HepG2 (cell line): ENCODE results near the gene SKIDA1. TPM values are rescaled to one million over a fixed set of nuclear protein-coding genes. Genes with fewer than 3 reads are reported as not detected.

Source experiments
- ATF2 ChIP-seq: sonication (generic); formaldehyde crosslinking; IDR thresholded peaks from 2 replicates; pipeline ENCODE4 v1.4.0; 2020; ENCODE audit warnings: missing genetic modification reagents
- EEA1 ChIP-seq: sonication (generic); formaldehyde crosslinking; IDR thresholded peaks from 2 replicates; pipeline ENCODE4 v1.5.1; 2020; ENCODE audit warnings: mild to moderate bottlenecking, missing genetic modification reagents, borderline replicate concordance
- EP300 ChIP-seq, 3 experiments: sonication (generic) in 1 of 3; formaldehyde crosslinking in 1 of 3; IDR thresholded peaks; 2 replicates each; pipeline versions ENCODE4 v1.5.1 to v1.6.1; 2011 to 2020; ENCODE audit warnings: low read depth in 2 of 3, low read length in 2 of 3, borderline replicate concordance in 1 of 3, improper control_type of control experiment in 1 of 3, mild to moderate bottlenecking in 1 of 3, missing genetic modification reagents in 1 of 3, moderate library complexity in 1 of 3
- FIP1L1 ChIP-seq: fragments of 200-400 bp; formaldehyde crosslinking; IDR thresholded peaks from 2 replicates; pipeline ENCODE4 v1.6.1; 2018; ENCODE audit warnings: low read depth, mild to moderate bottlenecking, low read length, moderate library complexity, borderline replicate concordance; ENCODE audit not compliant: insufficient read depth
- FOXP1 ChIP-seq, 2 experiments: fragments of 450-650 bp in 1 of 2; IDR thresholded peaks; 2 replicates each; pipeline ENCODE4 v1.6.1; 2017 to 2018; ENCODE audit warnings: antibody characterized with exemption in 1 of 2
- HDAC2 ChIP-seq: sonication (generic); formaldehyde crosslinking; IDR thresholded peaks from 2 replicates; pipeline ENCODE4 v1.4.0; 2020; ENCODE audit warnings: missing genetic modification reagents
- HOXA3 ChIP-seq: sonication (generic); formaldehyde crosslinking; IDR thresholded peaks from 2 replicates; pipeline ENCODE4 v1.5.0; 2020; ENCODE audit warnings: missing genetic modification reagents
- IKZF4 ChIP-seq: sonication (generic); formaldehyde crosslinking; IDR thresholded peaks from 2 replicates; pipeline ENCODE4 v1.5.1; 2020; ENCODE audit warnings: borderline replicate concordance, mild to moderate bottlenecking, low read depth, missing genetic modification reagents; ENCODE audit errors: not compliant biosample characterization
- LCORL ChIP-seq, 2 experiments: fragments of 450-650 bp in 1 of 2; sonication (generic) in 1 of 2; formaldehyde crosslinking in 1 of 2; IDR thresholded peaks; 2 replicates each; pipeline versions ENCODE4 v1.5.0 to v1.6.1; 2017 to 2020; ENCODE audit warnings: antibody characterized with exemption in 1 of 2, missing genetic modification reagents in 1 of 2
- PHF8 ChIP-seq: sonication (generic); formaldehyde crosslinking; IDR thresholded peaks from 2 replicates; pipeline ENCODE4 v1.5.0; 2020; ENCODE audit warnings: missing genetic modification reagents
- SAP130 ChIP-seq: IDR thresholded peaks from 2 replicates; pipeline ENCODE4 v1.6.1; 2016; ENCODE audit warnings: low read depth
- SIN3A ChIP-seq: IDR thresholded peaks from 2 replicates; pipeline ENCODE4 v1.6.1; 2011; ENCODE audit warnings: low read depth, mild to moderate bottlenecking, control low read depth, low read length, borderline replicate concordance
- SIN3B ChIP-seq: fragments of 150-350 bp; IDR thresholded peaks from 2 replicates; pipeline ENCODE4 v1.6.1; 2014; ENCODE audit warnings: low read length
- U2AF2 ChIP-seq: fragments of 200-400 bp; formaldehyde crosslinking; IDR thresholded peaks from 2 replicates; pipeline ENCODE4 v1.6.1; 2017; ENCODE audit warnings: low read depth, mild to moderate bottlenecking, low read length
- ZBED4 ChIP-seq: sonication (generic); formaldehyde crosslinking; IDR thresholded peaks from 2 replicates; pipeline ENCODE4 v1.4.0; 2020; ENCODE audit warnings: missing genetic modification reagents, borderline replicate concordance
- ZNF576 ChIP-seq: sonication (generic); formaldehyde crosslinking; IDR thresholded peaks from 2 replicates; pipeline ENCODE4 v1.4.0; 2020; ENCODE audit warnings: mild to moderate bottlenecking, missing genetic modification reagents
- ZNF761 ChIP-seq: sonication (generic); formaldehyde crosslinking; conservative IDR thresholded peaks from 2 replicates; pipeline ENCODE4 v1.4.0; 2020; ENCODE audit warnings: mild to moderate bottlenecking, missing genetic modification reagents
- ZNF850 ChIP-seq: sonication (generic); formaldehyde crosslinking; conservative IDR thresholded peaks from 2 replicates; pipeline ENCODE4 v1.9.0; 2021; ENCODE audit warnings: mild to moderate bottlenecking, missing genetic modification reagents
- polyA plus RNA-seq, 8 experiments: library from polyadenylated mRNA; depleted of rRNA in 3 of 8; stranded (reverse) in 7 of 8; unstranded in 1 of 8; fragments of >200 nt; fragmentation: Illumina TruSeq in 4 of 8; extraction: Trizol in 4 of 8; gene quantifications; 2 replicates each; pipeline versions ENCODE4 v1.2.1 to v1.2.3, GENCODE V29; 2011 to 2016; ENCODE audit warnings: low read depth in 4 of 8, missing spikeins in 1 of 8, mixed read lengths in 1 of 8; ENCODE audit not compliant: insufficient read depth in 1 of 8
- total RNA-seq, 5 experiments: library from RNA; depleted of rRNA; stranded (reverse); fragments of >200 nt; fragmentation: Illumina TruSeq; extraction: Trizol; gene quantifications; 2 replicates each; pipeline ENCODE4 v1.2.3, GENCODE V29; 2016; ENCODE audit warnings: low read depth in 1 of 5
- TF ChIP-seq, protein P1 (sequence below): sonication (generic); formaldehyde crosslinking; IDR thresholded peaks from 2 replicates; pipeline ENCODE4 v1.5.0; 2020; ENCODE audit warnings: missing genetic modification reagents

SKIDA1 gene
- total and polyA plus RNA-seq, 2 of the 13 experiments (the other 11 are each of a cell fraction or from before 2014, with no cell fraction given), result 0.73 to 1.5 TPM

- TF ChIP-seq ZBED4 (CRISPR knock-in tag) (peak; percentile 80; the same call in 1 of the 2 replicates), PHF8 (CRISPR knock-in tag) (peak; percentile 78), EEA1 (0 out of 2 replicates have a peak, but pooled peaks have one; percentile 54), ZNF576 (CRISPR knock-in tag) (0 out of 2 replicates have a peak, but pooled peaks have one; percentile 8), LCORL (IDR thresholded peaks at IDR 0.05) (peak; percentile 39; the same call in 1 of the 2 replicates), LCORL (CRISPR knock-in tag; IDR thresholded peaks at IDR 0.05) (peak; percentile 68; the same call in 1 of the 2 replicates), SIN3B (no peak), ZNF850 (CRISPR knock-in tag) (no peak), HDAC2 (CRISPR knock-in tag) (peak; percentile 64), EP300 (IDR thresholded peaks at IDR 0.05; ENCODE audit: low read depth in 2 of 2, low read length in 2 of 2) (peak; percentile 13 to 45; a peak in 2 of 4 replicates), EP300 (CRISPR knock-in tag; IDR thresholded peaks at IDR 0.05; ENCODE audit: borderline replicate concordance) (peak; percentile 44; the same call in 1 of the 2 replicates), U2AF2 (peak; percentile 77; the same call in 1 of the 2 replicates), FOXP1 (IDR thresholded peaks at IDR 0.05) (peak; percentile 78), FOXP1 (CRISPR knock-in tag; IDR thresholded peaks at IDR 0.05) (peak; percentile 79), ATF2 (CRISPR knock-in tag) (0 out of 2 replicates have a peak, but pooled peaks have one; percentile 58), SAP130 (CRISPR knock-in tag) (peak; percentile 62), FIP1L1 (0 out of 2 replicates have a peak, but pooled peaks have one; percentile 25), HOXA3 (CRISPR knock-in tag) (peak; percentile 92), ZNF761 (CRISPR knock-in tag) (peak; percentile 60; the same call in 1 of the 2 replicates), SIN3A (peak; percentile 63; the same call in 1 of the 2 replicates), IKZF4 (CRISPR knock-in tag) (no peak)
- TF ChIP-seq, protein P1, sequence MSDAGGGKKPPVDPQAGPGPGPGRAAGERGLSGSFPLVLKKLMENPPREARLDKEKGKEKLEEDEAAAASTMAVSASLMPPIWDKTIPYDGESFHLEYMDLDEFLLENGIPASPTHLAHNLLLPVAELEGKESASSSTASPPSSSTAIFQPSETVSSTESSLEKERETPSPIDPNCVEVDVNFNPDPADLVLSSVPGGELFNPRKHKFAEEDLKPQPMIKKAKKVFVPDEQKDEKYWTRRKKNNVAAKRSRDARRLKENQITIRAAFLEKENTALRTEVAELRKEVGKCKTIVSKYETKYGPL, result no peak
Observed at GRCh38 chr10:21525367-21526187, at the start of gene SKIDA1 (continued).
